Adrenal gland (tissue), 5 donors: ENCODE measurements around the gene LOC128125822.

Experiments used
- POLR2A ChIP-seq, 2 donors: fragments of 450-650 bp; IDR thresholded peaks; one replicate each; pipeline ENCODE4 v1.6.1; 2017; ENCODE audit warnings: antibody characterized with exemption in 2 of 2, mild to moderate bottlenecking in 2 of 2, moderate library complexity in 1 of 2
- TF ChIP-seq, protein P1 (sequence below), 6 experiments: fragments of 450-650 bp in 4 of 6; fragments of 200-600 bp in 2 of 6; sonication (generic) in 1 of 6; IDR thresholded peaks; 1 replicate in 5 of 6; 2 replicates in 1 of 6; pipeline versions ENCODE4 v1.5.1 to v1.8.0; 2016 to 2021; ENCODE audit warnings: antibody characterized with exemption in 6 of 6, mild to moderate bottlenecking in 2 of 6, moderate library complexity in 1 of 6
- donor health status: DM: no; HTN: no; CAD: no.

DNA sequence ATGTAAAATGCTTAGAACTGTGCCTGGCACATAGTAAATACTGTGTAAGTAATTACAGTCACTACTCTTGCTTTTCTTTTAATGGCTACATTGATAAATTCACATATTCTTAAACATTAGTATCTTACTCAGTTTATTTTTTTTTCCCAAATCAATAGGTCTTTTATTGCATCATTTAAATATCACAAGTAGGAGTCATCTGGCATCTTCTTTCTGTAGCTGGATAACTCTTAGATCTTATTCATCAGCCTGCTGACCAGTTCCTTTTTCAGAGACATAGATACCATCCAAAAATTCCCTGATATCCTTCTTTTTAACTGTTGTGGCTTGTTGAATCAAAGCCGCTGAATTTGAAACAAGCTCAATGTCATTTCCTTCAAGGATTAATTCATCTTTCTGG is 43.3 kb downstream of the LOC128125822 start:
- TF ChIP-seq, protein P1, sequence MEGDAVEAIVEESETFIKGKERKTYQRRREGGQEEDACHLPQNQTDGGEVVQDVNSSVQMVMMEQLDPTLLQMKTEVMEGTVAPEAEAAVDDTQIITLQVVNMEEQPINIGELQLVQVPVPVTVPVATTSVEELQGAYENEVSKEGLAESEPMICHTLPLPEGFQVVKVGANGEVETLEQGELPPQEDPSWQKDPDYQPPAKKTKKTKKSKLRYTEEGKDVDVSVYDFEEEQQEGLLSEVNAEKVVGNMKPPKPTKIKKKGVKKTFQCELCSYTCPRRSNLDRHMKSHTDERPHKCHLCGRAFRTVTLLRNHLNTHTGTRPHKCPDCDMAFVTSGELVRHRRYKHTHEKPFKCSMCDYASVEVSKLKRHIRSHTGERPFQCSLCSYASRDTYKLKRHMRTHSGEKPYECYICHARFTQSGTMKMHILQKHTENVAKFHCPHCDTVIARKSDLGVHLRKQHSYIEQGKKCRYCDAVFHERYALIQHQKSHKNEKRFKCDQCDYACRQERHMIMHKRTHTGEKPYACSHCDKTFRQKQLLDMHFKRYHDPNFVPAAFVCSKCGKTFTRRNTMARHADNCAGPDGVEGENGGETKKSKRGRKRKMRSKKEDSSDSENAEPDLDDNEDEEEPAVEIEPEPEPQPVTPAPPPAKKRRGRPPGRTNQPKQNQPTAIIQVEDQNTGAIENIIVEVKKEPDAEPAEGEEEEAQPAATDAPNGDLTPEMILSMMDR (IDR thresholded peaks at IDR 0.05), result no peak
- TF ChIP-seq POLR2A (IDR thresholded peaks at IDR 0.05), result no peak
